Stimulated activated CD8-positive, alpha-beta memory T cell treated with anti-CD3 and anti-CD28 coated beads, Interleukin-12 subunit alpha, Interleukin-12 subunit beta, amount 100 ng/mL, for 24 hours (primary cell): ENCODE results near the gene CD70.
"Not testable (repeated sequence)": the region's sequence is repeated elsewhere in the genome, so short reads cannot be mapped to it uniquely, and the experiment has no call there.

Experiments
- DNase-seq: peaks from one replicate; pipeline ENCODE4 v3.0.0-alpha.2; 2020; ENCODE audit errors: extremely low read depth

Gene CD70

GRCh38 chr19:6590827-6591319, at the start of gene CD70:
Gene CD70, minus strand, starts transcription at chr19:6591150. Its CDS starts 148 bp downstream, at chr19:6591002.
- no peak for DNase-seq

GRCh38 chr19:6640333-6640732, 49.4 kb upstream of the CD70 start:
- not testable (repeated sequence) for DNase-seq

GRCh38 chr19:6639439-6639838, 48.5 kb upstream of the CD70 start:
- no peak for DNase-seq

- DNase-seq: not testable (repeated sequence)
These were observed 42.5 kb upstream of the CD70 start for GRCh38 chr19:6633456-6633813.

GRCh38 chr19:6632747-6633455, 42.0 kb upstream of the CD70 start:
- not testable (repeated sequence) for DNase-seq

GRCh38 chr19:6632002-6632621, 41.2 kb upstream of the CD70 start:
- DNase-seq: peak; percentile 56

- DNase-seq: no peak
These were observed 35.8 kb upstream of the CD70 start for GRCh38 chr19:6626764-6627163.

- no peak for DNase-seq
These were observed 26.4 kb upstream of the CD70 start for GRCh38 chr19:6617374-6617773.

- DNase-seq: no peak
These were observed 25.1 kb upstream of the CD70 start for GRCh38 chr19:6616011-6616410.

GRCh38 chr19:6613711-6614110, 22.8 kb upstream of the CD70 start:
- no peak for DNase-seq

- no peak for DNase-seq
These were observed 20.2 kb upstream of the CD70 start for GRCh38 chr19:6610934-6611852.

GRCh38 chr19:6608940-6609339, 18.0 kb upstream of the CD70 start:
- no peak for DNase-seq

- not testable (repeated sequence) for DNase-seq
These were observed 17.2 kb upstream of the CD70 start for GRCh38 chr19:6608146-6608545.

GRCh38 chr19:6606276-6607070, 15.5 kb upstream of the CD70 start:
- not testable (repeated sequence) for DNase-seq

GRCh38 chr19:6604906-6605305, 14.0 kb upstream of the CD70 start:
- DNase-seq: no peak

GRCh38 chr19:6602729-6603114, 11.8 kb upstream of the CD70 start:
- DNase-seq: no peak

- not testable (repeated sequence) for DNase-seq
These were observed 10.6 kb upstream of the CD70 start for GRCh38 chr19:6601537-6602052.

GRCh38 chr19:6600951-6601536, 10.1 kb upstream of the CD70 start:
- not testable (repeated sequence) for DNase-seq

- DNase-seq: no peak
These were observed 9.0 kb upstream of the CD70 start for GRCh38 chr19:6599866-6600454.

- not testable (repeated sequence) for DNase-seq
These were observed 7.4 kb upstream of the CD70 start for GRCh38 chr19:6598254-6598892.
